Kidney capillary endothelial cell (primary cell): ENCODE measurements around the gene METTL26.

Experiments used
- DNase-seq: peaks from one replicate; pipeline ENCODE4 v3.0.0-alpha.2; 2018; ENCODE audit warnings: low spot score

Gene METTL26

GRCh38 chr16:658679-659571 is 22.8 kb upstream of the METTL26 start:
- no peak for DNase-seq

- no peak for DNase-seq
These were observed 21.4 kb upstream of the METTL26 start for GRCh38 chr16:657487-657886.

GRCh38 chr16:654034-654433 is 17.9 kb upstream of the METTL26 start:
- no peak for DNase-seq

GRCh38 chr16:652454-653305 is 16.6 kb upstream of the METTL26 start:
- DNase-seq = no peak

GRCh38 chr16:651844-652243 is 15.7 kb upstream of the METTL26 start:
- DNase-seq = no peak

GRCh38 chr16:649631-650030 is 13.5 kb upstream of the METTL26 start:
- DNase-seq = no peak

GRCh38 chr16:648781-649589 is 12.9 kb upstream of the METTL26 start, which contains the start of gene WDR90:
Gene WDR90, plus strand, starts transcription at chr16:649365. Its CDS starts 52 bp downstream, at chr16:649417.
- peak; percentile 91 for DNase-seq

GRCh38 chr16:648071-648780 is 12.1 kb upstream of the METTL26 start:
- DNase-seq = no peak

- no peak for DNase-seq
These were observed 11.2 kb upstream of the METTL26 start for GRCh38 chr16:647173-647902.

- DNase-seq = no peak
These were observed 10.6 kb upstream of the METTL26 start for GRCh38 chr16:646679-647172.

- DNase-seq = no peak
These were observed 10.0 kb upstream of the METTL26 start for GRCh38 chr16:645852-646678.

GRCh38 chr16:644556-644955 is 8.5 kb upstream of the METTL26 start:
- no peak for DNase-seq

- no peak for DNase-seq
These were observed 6.9 kb upstream of the METTL26 start for GRCh38 chr16:643050-643368.

GRCh38 chr16:642189-643049 is 6.3 kb upstream of the METTL26 start:
- no peak for DNase-seq

- peak; percentile 37 for DNase-seq
These were observed 5.5 kb upstream of the METTL26 start, which contains the start of gene MCRIP2 for GRCh38 chr16:641326-642188. Gene MCRIP2, plus strand, starts transcription at chr16:641828. Its CDS starts 164 bp downstream, at chr16:641992.

GRCh38 chr16:640614-641013 is 4.5 kb upstream of the METTL26 start:
- no peak for DNase-seq

GRCh38 chr16:638836-639235 is 2.7 kb upstream of the METTL26 start:
- DNase-seq = no peak
